GM21390 (cell line): ENCODE measurements around the gene C17orf67.

ENCODE experiments used
- ATAC-seq: cut with Tn5 transposase; IDR thresholded peaks from one replicate; pipeline ENCODE4 v1.9.1; 2021; ENCODE audit not compliant: unreplicated experiment

Gene C17orf67

DNA sequence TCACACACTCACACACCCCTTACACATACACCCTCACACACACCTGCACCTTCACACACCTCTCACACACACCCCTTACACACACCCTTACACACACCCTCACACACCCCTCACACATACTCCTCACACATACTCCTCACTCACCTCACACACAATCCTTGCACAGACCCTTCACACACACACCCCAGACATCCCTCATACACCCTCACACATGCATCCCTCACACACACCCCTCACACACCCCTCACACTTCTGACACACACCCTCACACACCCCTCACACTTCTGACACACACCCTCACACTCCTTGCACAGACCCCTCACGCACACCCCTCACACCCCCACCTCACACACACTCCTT lies 23.9 kb downstream of the C17orf67 start:
- ATAC-seq: no peak

DNA sequence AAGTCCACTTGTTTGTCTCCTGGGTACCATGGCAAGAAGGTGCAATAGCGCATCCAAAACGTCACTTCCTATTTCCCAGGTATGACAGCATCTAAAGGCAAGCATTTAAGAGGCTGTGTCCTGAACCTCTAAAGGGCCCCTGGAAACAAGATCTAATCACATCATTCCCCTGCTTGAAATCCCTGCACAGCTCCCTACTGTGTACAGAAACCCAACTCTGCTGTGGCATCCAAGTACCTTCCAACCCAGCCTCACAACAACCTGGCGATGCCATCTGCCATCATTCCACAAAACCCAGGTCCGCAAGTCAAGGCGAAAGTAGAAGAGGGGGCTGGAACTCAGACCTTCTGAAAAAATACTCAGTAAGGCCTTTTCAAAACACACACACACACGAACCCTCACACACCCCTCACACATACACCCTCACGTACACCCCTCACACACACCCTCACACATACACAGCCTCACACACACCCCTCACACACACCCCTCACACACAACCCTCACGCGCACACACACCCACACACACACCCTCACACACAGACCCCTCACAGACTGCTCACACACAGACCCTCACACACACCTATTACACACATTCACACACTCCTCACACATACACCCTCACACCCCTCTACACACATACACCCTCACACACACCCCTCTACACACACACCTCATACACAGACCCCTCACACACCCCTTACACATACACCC lies 24.5 kb downstream of the C17orf67 start:
- ATAC-seq: no peak

DNA sequence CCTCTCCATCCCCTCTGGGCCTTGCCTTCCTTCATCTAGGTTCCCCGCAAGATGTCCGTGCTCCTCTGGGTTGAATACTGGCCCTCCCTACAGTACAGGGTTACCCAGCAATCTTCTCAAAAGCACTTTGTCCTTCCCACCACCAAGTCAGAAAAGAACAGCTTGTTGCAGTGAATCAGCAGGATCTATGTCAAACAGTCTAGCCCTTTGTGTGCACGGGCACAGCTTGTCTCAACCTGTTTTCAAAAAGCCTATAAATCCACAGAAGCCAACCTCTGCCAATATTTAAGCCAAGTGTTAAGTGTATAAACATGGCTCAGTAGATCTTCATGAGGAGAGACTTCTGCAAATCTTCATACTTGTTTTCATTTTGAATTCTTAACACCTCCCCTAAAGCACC lies 25.2 kb downstream of the C17orf67 start:
- no peak for ATAC-seq

DNA sequence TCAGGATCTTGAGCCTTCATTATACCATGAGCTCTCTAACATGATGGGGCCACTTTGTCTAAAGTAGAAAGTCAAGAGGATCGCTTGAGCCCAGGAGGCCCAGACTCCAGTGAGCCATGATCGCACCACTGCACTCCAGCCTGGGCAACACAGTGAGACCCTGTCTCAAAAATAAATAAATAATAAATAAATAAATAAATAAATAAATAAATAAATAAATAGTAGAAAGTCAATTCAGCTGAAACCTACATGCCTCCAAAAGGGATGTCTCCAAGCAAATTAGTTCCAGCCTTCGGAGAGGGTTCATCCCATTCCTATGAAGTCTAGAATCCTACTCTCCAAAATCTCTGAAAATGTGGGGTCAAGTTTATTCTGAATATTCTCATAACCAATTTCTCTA lies 26.0 kb downstream of the C17orf67 start:
- no peak for ATAC-seq

DNA sequence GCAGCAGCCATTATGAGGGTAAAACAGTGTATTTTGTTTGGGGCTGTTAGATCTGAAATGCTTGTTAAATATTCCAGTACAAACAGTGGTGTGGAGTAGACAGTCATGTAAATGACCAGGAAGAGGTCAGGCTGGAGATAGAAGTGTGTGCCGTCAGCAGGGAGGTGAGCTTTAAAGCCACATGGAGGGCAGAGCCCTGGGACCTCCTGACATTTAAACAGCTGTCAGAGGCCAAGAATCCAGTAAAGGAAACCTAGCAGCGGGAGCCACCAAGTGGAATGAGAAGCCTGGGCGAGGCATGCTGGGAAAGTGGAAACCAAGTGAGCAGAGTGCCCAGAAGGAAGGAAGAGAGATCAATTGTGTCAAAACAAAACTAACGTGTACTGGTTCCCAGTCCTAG lies 26.8 kb downstream of the C17orf67 start:
- ATAC-seq: no peak

DNA sequence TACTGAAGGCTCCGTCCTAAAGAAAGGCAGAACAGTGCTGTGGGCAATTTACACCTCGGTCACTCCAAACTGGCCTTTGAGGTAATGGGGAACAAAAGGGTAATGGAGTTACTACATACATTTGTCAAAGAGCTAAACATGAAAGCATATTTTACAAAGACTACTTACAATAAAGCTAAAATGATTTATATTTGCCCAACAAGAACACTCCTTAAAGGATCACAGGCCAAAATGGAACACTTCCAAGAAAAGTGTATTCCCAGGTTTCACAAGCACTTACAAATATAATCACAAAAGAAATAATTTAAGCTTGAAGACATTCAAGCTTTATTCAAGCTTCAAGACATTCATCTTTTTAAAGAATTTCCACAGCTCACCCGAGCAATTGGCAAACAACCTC lies 29.3 kb downstream of the C17orf67 start:
- ATAC-seq: no peak

DNA sequence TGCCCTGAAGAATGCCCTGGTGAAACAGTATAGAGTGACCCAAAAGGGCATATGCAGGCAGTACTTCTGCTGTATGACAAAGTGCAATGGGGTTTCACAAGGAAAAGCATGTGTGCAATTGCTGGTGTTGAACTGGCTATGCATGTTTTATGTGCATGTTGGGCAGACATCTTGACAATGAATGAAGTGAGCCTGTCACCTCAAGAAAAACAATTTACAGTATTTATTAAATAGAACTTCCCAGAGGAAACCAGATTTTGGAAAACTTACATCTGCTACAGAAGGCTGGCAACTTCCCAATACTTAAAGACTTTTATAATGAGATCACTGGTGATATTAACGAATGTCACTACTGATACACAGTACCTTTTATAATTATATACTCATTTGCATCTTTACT lies 30.6 kb downstream of the C17orf67 start:
- ATAC-seq: no peak

DNA sequence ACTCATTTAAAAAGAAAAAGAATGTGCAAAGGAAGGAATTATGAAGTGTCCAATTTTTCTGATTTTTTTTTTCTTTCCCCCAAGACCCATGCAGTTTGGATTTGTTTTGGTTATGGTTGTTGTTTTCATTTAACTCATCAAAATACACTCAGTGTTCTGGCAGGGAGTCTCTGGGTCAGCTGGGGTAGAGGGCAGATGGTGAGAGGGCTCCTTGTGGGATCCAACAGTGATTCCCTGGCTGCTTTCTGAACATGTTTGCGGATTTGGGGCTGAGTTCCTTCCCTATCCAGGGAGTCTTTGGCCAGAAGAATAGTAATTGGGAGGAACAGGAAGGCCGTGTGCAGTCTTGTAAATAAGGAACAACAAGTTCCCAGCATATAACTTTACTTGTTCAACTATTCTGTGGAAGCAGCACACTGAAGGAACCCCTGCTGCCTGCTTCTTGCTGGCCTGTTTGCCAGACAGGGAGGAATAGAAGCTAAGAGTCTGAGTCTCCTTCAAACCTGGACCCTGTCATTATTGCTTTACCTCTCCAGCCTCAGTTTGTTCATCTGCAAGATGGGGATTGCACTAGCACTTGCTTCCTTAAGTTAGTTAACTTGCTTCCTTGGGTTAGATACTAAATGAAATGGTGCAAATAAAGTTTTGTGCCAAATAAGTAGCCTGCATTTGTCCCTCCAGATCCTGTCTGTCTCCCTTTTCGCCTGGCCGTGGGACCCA lies 32.1 kb downstream of the C17orf67 start:
- ATAC-seq: no peak

DNA sequence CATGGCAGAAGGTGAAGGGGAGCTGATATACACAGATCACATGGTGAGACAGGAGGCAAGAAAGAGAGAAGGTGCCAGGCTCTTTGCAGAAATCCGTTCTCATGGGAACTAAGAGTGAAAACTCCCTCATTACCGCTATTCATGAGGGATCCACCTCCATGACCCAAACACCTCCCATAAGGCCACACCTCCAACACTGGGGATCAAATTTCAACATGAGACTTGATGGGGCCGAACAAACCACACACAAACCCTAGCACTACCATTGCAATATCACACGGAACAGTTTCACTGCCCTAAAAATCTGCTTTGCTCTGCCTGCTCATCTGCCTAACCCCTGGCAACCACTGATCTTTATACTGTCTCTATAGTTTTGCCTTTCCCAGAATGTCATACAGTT lies 34.8 kb downstream of the C17orf67 start:
- no peak for ATAC-seq

DNA sequence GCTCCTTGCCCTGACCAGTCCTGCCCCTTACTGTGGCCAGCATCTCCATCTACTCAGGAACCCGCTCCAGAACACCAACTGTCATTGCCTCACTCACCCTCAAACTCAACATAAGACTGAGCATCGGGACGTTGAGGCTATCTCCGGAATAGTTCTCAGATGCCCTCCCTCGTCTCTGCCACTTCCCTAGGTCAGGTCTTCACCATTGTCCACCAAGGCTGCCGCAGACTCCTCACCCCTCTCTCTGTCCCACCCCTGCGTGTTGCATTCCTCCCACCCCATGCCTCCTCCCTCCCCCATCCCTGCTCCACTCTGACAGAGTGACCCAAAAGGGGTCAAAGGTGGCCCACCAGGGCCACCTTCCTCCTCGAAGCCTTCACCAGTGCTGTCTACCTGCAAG lies 37.2 kb downstream of the C17orf67 start:
- ATAC-seq: no peak

DNA sequence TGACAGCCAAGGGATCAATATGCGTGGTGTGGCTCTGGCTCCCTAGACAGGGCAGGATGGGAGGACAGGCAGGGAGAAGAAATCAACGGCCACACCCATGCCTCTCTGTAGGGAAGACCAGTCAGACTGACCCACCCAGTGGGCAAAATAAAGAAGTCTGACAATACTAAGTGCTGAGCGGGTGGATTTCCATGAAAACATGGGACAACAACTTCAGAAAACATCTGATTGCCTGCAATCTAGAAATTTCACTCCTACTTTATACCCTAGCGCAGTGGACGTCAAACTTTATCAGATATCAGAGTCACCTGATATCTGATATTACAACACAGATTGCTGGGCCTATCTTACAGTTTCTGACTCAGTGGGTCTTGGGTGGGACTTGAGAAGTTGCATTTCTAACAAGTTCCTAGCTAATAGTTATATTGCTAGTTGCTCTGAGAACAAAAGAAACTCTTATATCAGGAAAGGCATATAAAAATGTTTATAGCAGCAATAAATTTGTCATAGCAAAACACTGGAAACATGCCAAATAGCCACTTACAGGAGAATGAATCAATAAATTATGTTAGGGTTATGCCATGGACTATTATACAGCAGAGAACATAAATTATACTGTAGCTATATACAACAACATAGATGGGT lies 38.4 kb downstream of the C17orf67 start:
- ATAC-seq: no peak

DNA sequence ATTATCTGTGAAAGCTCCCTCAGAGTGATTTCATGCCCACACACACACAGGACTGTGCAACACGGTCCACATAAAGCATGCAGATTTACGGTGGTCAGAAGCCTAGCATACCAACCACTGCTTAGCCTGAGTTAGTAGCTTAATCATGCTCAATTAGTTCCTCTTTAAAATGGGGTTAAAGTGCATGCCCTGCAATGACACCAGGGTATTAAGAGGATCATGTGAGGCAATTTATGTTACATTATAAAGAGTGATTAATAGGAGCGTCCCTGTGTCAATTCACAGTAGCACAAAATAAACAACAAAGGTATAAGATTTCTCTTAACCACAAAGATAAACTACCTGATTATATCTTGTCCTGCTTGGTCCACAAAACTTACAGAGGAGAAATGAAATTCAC lies 39.8 kb downstream of the C17orf67 start:
- no peak for ATAC-seq

DNA sequence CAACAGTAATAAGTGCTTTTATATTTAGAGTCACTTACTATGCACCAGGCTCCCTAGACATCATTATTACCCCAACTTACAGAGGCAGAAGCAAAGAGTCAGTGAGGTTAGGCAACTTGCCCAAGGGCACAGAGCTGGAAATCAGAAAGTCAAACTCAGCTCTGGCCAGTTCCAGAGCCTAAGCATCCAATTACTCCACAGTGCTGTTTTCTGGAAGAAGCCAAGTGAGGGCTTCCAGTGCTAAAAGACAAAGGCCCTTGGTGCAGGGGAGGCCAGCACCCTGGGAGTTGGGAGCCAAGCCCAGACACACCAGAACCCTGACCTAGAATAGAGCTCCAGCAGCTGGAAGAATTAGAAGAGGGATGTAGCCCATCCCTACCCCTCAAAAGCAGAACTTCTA lies 40.2 kb downstream of the C17orf67 start:
- ATAC-seq: no peak

DNA sequence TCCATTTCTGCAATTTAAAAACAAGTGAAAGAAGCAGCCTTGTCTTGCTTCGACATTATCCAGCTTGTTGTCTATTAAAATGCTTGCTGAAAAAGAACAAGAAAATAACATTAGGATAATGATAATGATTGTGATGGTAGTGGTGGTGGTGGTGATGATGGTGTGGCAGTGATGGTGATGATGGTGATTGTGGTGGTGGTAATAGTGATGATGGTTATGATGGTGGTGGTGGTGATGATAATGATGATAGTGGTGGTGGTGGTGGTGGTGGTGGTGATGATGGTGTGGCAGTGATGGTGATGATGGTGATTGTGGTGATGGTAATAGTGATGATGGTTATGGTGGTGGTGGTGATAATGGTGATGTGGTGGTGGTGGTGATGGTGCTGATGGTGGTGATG lies 41.5 kb downstream of the C17orf67 start:
- ATAC-seq: no peak

DNA sequence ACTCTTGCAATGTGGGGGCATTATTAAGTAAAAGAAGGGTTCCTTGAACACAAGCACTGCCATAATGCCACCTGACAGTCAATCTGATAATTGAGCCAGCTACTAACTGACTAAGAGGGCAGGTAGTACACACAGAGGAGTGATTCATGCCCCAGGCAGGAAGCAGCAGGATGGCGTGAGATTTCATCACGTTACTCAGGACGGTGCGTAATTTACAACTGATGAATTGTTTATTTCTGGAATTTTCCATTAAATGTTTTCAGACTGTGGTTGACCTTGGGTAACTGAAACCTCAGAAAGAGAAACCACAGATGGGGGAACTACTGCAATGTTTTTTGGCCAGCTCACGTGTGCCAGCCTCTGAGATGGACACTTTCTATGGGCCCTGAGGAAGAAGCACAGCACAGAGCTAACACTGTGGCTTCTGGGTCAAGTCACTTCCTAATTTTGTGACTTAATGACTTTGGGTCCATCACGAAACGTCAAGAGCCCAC lies 46.7 kb downstream of the C17orf67 start:
- ATAC-seq: peak; percentile 78

DNA sequence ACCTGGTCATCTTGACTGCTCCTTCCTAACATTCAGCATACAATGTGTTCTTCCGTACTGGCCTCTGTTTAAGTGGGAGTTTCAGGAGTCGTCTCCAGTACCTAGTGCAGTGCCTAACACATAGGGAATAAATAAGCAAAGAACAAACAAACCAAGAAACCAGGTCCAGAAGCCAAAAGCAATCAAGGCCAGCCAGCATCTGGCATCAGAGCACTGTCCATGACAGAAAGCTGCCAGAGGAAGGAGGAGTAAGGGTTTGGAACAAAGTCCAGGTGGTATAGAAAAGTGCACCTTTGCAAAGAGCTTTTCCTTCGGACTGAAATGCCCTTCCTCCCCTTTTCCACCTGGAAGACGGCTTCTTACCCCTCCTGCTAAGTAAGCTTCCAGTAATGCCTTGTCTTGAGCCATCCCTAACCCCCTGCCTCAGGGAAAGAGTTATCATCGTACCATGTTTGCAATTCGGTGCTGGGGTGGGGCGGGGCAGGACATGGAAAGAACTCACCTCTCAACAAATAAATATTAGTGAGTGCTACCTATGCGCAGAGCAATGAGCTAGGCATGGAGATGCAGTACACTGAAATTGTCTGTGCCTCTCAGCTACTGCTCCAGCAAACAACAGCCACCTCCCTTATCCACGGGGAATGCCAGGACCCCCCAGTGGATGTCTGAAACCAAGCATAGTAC lies 47.6 kb downstream of the C17orf67 start:
- no peak for ATAC-seq

DNA sequence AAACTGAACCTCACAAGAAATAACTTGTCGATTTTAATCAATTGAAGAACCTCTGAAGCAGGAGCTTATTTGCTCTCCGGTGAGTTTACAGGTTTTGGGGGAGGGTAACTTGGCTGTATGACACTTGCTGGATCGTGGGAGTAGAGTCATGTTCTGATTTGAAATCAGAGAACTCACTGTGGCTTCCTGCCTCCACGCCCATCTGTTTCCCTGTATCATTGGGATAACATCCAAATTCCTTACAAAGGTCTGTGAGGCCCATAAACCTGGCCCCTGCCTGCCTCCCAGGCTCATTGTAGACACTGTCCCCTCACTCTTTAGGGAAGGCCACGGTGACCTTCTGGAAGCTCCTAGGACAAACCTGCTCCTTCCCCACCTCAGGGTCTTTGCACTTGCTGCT lies 48.3 kb downstream of the C17orf67 start:
- no peak for ATAC-seq

DNA sequence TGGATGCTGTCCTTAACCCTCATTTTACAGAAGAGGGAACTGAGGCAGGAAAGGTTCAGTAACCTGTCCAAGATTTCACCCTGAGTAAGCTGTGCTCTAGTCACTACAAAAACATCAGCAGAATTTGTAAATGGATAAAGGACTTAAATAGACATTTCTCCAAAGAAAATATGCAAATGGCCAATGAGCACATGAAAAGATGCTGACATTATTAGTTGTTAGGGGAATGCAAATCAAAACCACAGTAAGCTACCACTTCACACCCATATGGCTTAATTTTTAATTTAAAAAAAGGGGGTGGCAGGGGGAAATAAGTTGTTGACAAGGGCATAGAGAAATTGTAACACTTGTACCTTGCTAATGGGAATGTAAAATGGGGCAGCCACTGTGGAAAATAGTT lies 51.4 kb downstream of the C17orf67 start:
- ATAC-seq: no peak

DNA sequence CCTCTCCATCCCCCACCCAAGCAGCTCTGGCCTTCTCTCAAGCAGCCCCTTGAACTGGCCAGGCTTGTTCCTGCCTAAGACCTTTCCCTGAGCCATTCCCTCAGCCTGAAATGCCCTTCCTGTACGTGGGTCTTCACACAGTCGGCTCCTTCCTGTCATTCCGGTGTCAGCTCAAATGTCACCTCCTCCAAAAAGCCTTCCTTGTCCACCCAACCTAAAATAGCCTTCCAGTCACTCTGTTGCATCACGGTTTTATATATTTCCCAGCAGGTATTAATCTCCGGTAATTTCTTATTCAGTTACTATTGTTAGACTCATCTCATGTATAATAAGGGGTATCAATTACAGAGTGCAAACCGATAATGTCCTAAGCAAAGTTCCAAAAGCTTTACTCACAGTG lies 51.8 kb downstream of the C17orf67 start:
- ATAC-seq: no peak

DNA sequence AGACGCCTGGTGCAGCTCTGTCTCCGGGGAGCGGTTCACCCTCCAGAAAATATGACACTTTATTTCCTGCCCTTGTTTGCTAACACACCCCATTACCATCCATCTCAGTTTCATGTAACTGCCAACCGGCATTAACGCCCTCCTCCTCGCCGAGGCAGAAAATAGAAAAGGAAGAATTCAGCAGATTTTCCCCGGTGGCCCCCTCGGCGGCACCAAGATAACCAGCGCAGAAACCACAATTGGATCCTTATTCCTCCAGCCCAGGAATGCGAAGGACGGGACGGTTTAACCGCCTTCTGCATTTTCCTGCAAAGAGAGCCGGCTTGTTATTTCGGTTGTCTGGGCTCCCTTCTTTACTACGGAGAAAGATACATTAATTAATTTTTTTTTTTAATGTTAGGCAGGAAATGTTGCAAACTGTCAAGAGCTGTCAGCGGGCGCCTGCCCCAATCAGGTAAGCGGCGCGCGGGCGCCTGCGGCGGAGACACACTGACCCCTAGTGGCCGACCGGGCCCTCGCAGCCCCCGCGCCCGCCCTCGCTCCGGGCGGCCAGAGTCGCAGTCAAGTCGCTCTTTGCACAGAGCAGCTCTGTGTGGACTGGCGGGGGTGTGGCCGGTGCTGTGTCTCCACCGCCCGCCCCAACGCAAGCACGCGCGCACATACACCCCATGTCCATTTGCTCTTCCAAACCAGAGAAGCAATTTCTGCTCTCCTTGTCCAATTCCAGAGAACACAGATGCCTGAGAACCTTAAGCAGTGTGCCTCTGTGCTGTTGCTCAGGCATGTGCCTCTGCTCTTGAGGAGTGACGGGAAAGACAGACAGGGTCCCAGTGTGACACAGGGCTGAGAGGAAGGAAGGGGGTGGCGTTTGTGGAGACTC lies 53.6 kb downstream of the C17orf67 start:
- ATAC-seq: peak; percentile 99

DNA sequence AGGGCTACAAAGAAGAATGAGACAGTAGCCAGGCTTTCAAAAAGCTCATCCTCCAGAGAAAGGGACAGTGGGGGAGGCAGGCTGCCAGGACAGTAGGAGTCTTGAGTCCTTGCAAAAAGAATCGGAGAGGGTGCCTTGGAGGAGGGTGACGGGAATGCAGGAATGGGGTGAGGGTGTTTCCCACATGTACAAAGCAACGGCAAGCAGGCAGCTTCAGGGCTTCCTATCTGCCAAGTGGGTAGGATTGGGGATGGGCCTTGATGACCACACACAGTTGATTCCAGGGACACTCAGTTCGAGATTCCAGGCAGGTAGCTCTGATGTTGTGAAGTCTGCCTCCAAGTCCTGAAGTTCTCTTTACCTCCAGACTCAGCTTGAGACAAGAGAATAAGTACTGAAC lies 54.4 kb downstream of the C17orf67 start:
- ATAC-seq: no peak
